Smooth muscle cell of the brain vasculature (primary cell): Measurements from ENCODE around the gene VWA8.

Experiments used
- DNase-seq: peaks from one replicate; pipeline ENCODE4 v3.0.0-alpha.2; 2012; ENCODE audit warnings: low read depth, low spot score

VWA8 gene

DNA sequence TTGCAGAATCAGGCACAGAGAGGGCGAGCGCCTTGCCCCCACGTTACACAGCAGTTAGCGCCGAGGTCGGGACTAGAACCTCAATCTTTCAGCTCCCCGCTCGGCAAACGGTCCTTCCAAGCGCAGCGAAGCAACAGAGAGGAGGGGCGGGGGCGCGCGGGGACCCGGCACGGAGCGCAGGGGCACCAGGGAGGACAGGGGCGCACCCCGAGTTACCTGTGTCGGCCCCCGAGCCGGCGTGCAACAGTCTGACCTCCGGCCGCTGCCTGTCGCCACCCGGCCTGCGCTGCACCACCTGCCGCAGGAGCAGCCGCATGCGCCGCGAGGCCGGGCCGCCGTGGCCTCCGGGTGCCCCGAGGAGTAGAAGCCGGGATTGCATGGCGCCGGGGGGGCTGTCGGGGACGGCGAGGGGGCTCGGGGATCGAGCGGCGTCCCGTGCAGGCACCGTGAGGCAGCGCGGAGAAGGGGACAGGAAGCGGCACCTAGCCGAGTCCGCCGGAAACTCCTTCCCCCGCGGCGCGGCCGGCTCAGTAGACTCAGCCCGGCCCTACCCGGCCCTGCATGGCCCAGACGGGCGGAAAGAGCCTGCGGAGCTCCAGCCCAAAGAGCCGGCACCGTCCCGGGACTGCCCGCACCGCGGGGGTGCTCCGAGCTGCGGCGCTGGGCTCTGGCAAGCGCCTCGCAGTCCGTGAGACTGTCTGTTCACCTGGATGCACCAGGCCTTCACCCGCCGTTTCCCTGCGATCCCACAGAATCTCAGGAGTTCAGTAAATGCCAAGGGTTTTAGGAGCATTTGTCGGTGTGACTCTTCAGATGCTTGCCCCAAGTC, at the start of gene VWA8:
Gene VWA8 (minus strand): TSS at position 473 of the 829 bp plus-strand sequence. CDS start 94 bp downstream, at position 379.
- no peak for DNase-seq

- no peak for DNase-seq
These were observed 48.1 kb upstream of the VWA8 start for GRCh38 chr13:42009057-42009456.

DNA sequence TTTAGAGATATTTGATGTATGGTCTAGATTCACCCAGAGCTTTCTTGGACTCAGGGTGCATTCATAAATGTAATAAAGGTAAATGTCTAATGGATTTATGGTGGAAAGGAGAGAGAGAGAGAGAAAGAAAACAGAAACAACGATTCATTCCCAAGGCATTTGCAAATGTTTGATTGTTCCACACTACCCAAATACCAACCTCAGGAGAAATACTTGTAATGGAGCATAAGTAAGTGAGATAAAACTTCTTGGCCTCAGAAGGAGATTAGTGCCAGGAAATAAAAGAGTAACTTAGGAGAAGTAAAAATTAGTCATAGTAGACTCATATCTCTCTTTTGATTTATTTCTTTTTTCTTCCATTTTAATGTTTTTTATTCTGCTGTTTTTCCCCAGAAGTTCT, 46.9 kb upstream of the VWA8 start:
- DNase-seq, result no peak

- no peak for DNase-seq
These were observed 41.2 kb upstream of the VWA8 start for GRCh38 chr13:42002066-42002465.

- no peak for DNase-seq
These were observed 40.7 kb upstream of the VWA8 start for GRCh38 chr13:42001580-42001979.

GRCh38 chr13:42000846-42001245, 39.9 kb upstream of the VWA8 start:
- no peak for DNase-seq

DNA sequence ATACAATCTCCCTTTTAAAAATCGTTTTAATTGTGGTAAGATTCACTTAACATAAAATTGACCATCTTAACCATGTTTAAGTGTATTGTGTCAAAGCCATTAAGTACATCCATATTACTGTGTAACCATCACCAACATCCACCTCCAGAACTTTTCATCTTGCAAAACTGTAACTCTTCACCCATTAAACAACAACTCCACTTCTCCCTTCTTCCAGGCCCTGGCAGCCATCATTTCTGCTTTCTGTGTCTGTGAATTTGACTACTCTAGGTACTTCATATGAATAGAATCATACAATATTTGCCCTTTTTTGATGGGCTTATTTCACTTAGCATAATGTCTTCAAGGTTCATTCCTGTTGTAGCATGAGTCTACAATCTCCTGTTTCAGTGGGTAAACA, 36.5 kb upstream of the VWA8 start:
- no peak for DNase-seq

- DNase-seq, result no peak
These were observed 35.0 kb upstream of the VWA8 start for GRCh38 chr13:41995946-41996345.

- DNase-seq, result no peak
These were observed 34.4 kb upstream of the VWA8 start for GRCh38 chr13:41995336-41995735.

- no peak for DNase-seq
These were observed 33.8 kb upstream of the VWA8 start for GRCh38 chr13:41994696-41995095.

GRCh38 chr13:41991936-41992335, 31.0 kb upstream of the VWA8 start:
- no peak for DNase-seq

DNA sequence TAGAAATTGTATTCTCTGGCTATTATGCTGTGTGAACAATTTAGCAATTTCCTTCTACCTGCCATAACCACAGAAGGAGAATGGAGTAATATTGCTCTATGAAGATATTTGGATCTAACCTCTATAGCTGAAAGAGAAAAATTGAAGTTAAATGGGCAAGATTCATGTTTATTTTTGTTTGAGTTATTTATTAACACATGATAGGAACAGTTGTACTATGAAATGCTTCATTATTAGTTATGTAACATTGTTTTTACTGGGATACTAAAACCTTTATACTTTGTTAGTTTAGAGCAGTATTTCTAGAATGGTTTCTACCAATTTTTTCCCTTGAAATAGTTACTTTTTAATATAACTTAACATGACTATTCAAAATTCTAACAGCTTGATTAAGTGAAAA, 27.3 kb upstream of the VWA8 start:
- DNase-seq, result no peak

DNA sequence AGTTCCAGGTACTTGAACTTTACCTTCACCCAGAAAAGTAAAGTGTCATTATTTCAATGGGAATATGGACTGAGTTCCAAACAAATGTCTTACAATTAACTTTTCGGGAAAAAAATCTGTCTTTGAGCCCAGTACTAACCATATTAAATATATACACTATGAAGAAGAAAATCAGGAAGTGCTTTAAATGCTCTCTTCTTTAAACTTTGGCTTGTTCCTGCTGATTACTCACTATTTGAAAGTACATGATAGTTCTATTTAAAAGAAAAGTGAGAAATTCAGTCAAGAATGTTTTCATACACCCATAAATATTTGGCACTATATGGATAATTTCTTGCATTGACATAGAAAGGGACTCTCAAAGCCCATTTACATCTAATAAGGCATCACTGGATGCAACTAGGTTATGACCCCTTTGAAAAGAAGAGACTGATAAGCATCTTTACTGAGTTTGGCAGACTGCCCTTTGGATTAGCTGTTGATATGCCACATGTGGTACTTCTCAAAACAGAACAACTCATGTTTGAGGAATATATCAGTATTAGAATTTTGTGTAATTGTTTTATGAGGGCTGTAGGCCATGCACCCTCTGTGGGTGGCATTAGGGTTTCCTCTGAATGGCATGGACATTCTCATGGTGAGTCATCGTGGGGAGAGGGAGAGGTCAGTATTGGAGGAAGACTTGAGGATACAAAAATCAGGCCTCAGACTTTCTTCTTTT, 25.0 kb upstream of the VWA8 start:
- peak; percentile 26 for DNase-seq

DNA sequence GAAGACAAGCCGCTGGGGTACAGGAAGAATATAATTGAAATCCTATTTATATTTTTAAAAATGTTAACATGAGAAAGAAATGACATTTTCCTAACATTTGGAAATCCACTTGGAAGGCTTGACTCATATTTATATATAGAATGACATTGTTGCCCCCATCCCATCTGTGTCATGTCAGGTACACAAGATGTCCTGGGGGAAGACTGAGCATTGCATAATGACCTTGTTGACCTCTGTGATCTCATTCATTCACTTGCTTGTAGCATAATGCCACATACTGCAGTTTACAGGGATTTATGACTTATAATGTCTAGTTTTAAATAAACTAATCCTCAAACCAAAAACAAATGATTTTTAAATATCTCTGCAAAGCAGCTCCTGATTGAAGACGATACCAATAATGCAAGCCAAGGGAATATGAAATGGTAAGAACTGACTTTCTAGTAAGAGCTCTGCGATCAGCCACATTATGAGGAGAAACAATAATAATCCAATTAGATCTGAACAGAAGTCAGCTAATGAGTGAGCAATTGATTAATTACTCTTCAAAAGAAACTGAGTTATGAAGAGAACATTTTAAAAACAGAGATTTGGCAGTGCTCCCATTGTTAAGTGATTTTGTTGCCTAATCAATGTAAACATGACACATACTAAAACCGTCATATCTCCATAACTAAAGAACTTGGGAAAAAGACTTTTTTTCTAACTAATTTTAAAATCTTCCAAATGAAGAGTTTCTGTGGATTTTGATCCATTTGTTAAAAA, 21.2 kb upstream of the VWA8 start:
- no peak for DNase-seq

DNA sequence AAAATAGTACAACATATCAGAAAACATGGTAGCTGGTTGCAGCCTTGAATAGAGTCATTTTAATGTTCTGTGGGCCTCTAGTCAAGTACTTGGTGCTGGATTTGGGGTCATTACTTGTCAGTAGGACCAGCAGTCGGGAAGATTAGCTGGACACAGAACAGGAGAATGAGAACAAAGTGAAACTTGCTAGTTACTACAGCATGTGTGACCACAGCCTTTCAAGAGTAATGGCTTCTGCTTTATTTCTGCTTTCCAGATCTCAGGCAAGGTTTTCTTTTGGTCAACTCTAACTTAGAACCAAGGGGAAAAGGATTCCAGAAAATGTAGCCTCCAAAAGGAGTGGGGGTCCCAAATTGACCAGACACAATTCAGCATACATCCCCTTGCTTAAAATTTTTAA, 17.1 kb upstream of the VWA8 start:
- no peak for DNase-seq

- DNase-seq, result no peak
These were observed 15.6 kb upstream of the VWA8 start for GRCh38 chr13:41976476-41976875.

GRCh38 chr13:41974262-41974900, 13.5 kb upstream of the VWA8 start:
- DNase-seq, result no peak

- DNase-seq, result no peak
These were observed 12.4 kb upstream of the VWA8 start for GRCh38 chr13:41973247-41973741.

- no peak for DNase-seq
These were observed 10.9 kb upstream of the VWA8 start for GRCh38 chr13:41971848-41972247.

DNA sequence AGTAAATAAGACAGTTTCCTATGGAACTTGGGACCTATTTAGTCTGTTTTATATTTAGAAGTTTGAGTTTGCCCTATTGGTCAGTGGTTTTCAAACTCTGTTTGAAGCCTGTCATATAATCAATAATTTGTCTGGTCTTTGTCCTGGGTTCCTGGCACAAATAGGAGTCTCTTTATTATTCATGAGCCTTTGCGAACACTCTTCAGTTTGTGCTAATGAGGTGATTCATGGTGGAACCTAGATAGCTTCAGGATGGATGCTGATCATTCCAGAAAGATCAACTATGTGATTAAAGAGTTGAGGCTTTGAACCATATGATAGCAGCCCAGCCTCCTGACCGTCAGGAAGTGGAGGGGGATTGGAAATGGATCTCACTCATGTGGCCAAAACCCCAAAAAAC, 10.0 kb upstream of the VWA8 start:
- no peak for DNase-seq

DNA sequence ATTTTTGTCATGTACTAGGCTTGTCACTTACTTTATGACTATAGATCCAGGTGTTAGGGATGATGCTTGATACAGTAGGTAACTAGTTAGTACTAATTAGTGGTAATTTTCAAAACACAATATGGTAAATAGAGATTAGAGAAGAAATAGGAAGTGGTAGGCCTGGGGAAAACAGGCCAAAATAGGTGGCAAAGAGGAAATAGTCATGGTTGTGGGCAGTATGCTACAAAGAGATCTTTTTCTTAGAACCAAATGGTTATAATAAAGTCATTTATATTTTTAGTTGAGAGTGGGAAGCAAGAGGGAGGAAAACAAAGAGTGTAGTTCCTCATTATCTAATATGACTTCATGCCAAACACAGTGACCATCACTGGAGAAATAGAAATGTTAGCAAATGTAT, 9.1 kb upstream of the VWA8 start:
- DNase-seq, result no peak

GRCh38 chr13:41969072-41969471, 8.2 kb upstream of the VWA8 start:
- no peak for DNase-seq
